H1 (cell line): ENCODE data around the gene STK39. TPM values are rescaled to one million over a fixed set of nuclear protein-coding genes. Genes with fewer than 3 reads are reported as not detected.

Experiments
- CHD7 ChIP-seq: fragments of 300-600 bp; sonication (generic); IDR thresholded peaks from 2 replicates; pipeline ENCODE4 v1.7.1; 2012; ENCODE audit warnings: low read length, moderate library complexity, mild to moderate bottlenecking, inconsistent platforms; ENCODE audit not compliant: insufficient replicate concordance
- POLR2A ChIP-seq, 2 experiments: IDR thresholded peaks; 1 replicate in 1 of 2; 2 replicates in 1 of 2; pipeline ENCODE4 v1.6.1; 2011; ENCODE audit warnings: low read depth in 2 of 2, low read length in 2 of 2, mild to moderate bottlenecking in 2 of 2; ENCODE audit errors: control extremely low read depth in 1 of 2
- polyA plus RNA-seq, 7 experiments: library from polyadenylated mRNA; depleted of rRNA in 3 of 7; stranded (reverse) in 5 of 7; unstranded in 2 of 7; fragments of >200 nt in 5 of 7; fragments of 200-250 nt in 2 of 7; gene quantifications; 1 replicate in 5 of 7; 2 replicates in 1 of 7; 4 replicates in 1 of 7; pipeline versions ENCODE4 v1.2.1 to v1.2.3, GENCODE V29; 2011 to 2013; ENCODE audit warnings: missing spikeins in 2 of 7, mixed read lengths in 2 of 7
- total RNA-seq: library from RNA; stranded (reverse); fragmentation: NEBNext Ultra II Directional; extraction: Animal tissue kit (Norgen Biotek cat#: 25700); gene quantifications from 2 replicates; pipeline ENCODE4 v1.2.1, GENCODE V29; 2021

The STK39 gene
- total and polyA plus RNA-seq, 2 of the 8 experiments (the other 6 are each of a cell fraction or from before 2014, with no cell fraction given): 13.7 to 23.8 TPM

DNA sequence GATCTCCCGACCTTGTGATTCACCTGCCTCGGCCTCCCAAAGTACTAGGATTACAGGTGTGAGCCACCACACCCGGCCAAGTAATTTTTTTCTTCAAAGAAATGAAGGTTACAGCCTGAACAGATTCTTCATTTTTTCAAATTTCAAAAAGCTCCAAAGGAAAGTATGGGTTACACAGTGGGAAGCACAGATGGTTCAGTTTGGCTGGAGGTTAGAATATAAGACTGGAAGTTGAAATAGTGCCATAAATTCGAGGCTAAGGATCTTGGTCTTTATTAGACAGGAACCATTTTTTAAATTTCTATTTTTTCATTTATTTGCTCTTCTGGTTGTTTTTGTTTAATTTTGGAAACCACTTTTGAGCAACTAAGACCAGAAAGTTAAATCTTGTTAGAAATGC is 120.0 kb downstream of the STK39 start (continued):
- TF ChIP-seq CHD7 (no peak), POLR2A (IDR thresholded peaks at IDR 0.05; ENCODE audit: control extremely low read depth in 1 of 2, low read depth in 2 of 2, low read length in 2 of 2) (no peak)
- TF ChIP-seq, all 59 proteins: peak for 0
